ENCODE results near the gene RAB17. TPM values are rescaled to one million over a fixed set of nuclear protein-coding genes. Genes with fewer than 3 reads are reported as not detected.

Gene RAB17
- polyA plus RNA-seq (2012; ENCODE audit: missing spikeins) = 2.4 TPM

DNA sequence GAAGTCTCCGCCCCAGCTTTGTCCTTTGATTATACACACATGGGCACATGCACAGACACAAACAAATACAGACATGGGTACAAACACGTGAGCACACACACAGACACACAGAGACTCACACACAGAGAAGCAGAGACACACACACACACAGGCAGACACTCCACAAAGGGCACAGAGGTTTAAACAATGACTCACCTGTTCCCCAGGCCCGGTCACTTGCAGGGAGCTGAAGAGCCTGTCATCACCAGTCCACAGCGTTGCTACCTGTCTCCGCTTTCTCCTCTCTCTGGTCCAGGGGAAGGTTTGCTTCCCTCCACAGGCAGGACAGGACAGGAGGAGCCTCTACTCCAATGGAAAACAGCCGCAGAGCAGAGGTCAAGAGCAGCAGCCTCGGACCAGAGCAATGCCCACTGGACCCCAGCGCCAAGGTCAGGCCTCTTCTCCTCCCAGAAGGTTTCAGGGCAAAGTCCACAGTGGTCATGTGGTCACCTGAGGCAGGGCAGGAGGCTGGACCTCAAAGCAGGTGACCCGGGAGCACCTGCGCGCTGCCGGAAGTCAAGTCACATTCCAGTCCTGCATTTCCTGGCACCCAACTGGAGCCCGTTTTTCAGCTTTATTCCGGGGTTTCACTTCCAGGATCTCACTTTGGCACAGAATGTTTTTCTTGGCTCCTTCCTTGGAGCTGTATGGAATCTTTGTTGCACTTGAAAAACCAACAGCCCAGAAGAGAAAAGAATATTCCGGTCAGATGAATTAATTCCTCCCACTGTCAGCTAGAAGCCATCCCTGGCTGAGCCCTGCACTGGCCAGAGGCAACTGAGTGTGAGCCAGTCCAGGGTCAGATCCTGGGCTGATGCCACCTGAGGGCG is at the start of gene RAB17:
Gene RAB17, minus strand, starts transcription at position 463 of the 869 bp plus-strand sequence. CDS start 4,580 bp downstream, outside the sequence.
- TF ChIP-seq POLR2A (IDR thresholded peaks at IDR 0.05; ENCODE audit: low read depth, low read length) = no peak
- TF ChIP-seq POLR2AphosphoS5 (IDR thresholded peaks at IDR 0.05; ENCODE audit: low read depth, low read length) = no peak
- TF ChIP-seq TAF1 (IDR thresholded peaks at IDR 0.05; ENCODE audit: borderline replicate concordance, low read depth, low read length) = no peak
- DNase-seq (ENCODE audit: insufficient read length) (no peak), FAIRE-seq (no peak)

GRCh38 chr2:237639836-237640220 is 49.3 kb upstream of the RAB17 start:
- FAIRE-seq (no peak), DNase-seq (ENCODE audit: insufficient read length) (no peak)
- no peak for TF ChIP-seq POLR2AphosphoS5 (IDR thresholded peaks at IDR 0.05; ENCODE audit: low read depth, low read length)
- no peak for TF ChIP-seq TAF1 (IDR thresholded peaks at IDR 0.05; ENCODE audit: borderline replicate concordance, low read depth, low read length)
- TF ChIP-seq POLR2A (IDR thresholded peaks at IDR 0.05; ENCODE audit: low read depth, low read length) = no peak

GRCh38 chr2:237639052-237639835 is 48.7 kb upstream of the RAB17 start:
- no peak for TF ChIP-seq TAF1 (IDR thresholded peaks at IDR 0.05; ENCODE audit: borderline replicate concordance, low read depth, low read length)
- TF ChIP-seq POLR2A (IDR thresholded peaks at IDR 0.05; ENCODE audit: low read depth, low read length) = no peak
- no peak for TF ChIP-seq POLR2AphosphoS5 (IDR thresholded peaks at IDR 0.05; ENCODE audit: low read depth, low read length)
- DNase-seq (ENCODE audit: insufficient read length) (no peak), FAIRE-seq (no peak)

GRCh38 chr2:237638176-237638575 is 47.6 kb upstream of the RAB17 start:
- no peak for FAIRE-seq
- TF ChIP-seq TAF1 (IDR thresholded peaks at IDR 0.05; ENCODE audit: borderline replicate concordance, low read depth, low read length) (no peak), POLR2A (IDR thresholded peaks at IDR 0.05; ENCODE audit: low read depth, low read length) (no peak), POLR2AphosphoS5 (IDR thresholded peaks at IDR 0.05; ENCODE audit: low read depth, low read length) (no peak)
- DNase-seq (ENCODE audit: insufficient read length) = no peak

DNA sequence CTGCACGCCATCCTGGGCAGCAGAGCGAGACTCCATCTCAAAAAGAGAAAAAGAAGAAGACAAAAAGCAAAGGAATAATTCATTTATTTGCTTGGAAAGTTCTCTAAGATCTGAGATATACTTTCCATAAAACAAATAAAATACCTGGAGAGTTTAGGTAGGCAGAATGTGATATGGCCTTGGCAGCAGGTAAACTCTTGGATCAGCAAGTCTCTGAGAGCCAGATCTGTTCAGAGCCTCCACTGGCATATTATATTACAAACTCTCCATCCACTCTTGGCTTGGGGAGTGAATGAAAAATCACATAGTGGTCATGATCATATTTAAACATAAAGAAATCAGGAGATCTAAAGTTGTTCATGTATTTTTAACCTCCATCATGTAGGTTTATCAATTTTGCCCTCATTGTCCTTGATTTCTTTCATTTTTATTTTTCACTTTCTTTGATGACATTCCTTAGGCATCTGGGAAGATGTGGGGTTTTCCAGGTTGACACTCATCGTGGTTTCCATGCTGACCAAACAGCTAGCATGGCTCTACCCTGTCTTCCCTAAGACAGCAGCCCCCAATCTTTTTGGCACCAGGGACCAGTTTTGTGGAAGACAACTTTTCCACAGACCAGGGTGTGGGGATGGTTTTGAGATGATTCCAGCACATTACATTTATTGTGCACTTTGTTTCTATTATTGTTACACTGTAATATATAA is 47.0 kb upstream of the RAB17 start:
- FAIRE-seq (no peak), DNase-seq (ENCODE audit: insufficient read length) (no peak)
- TF ChIP-seq TAF1 (IDR thresholded peaks at IDR 0.05; ENCODE audit: borderline replicate concordance, low read depth, low read length) = no peak
- no peak for TF ChIP-seq POLR2A (IDR thresholded peaks at IDR 0.05; ENCODE audit: low read depth, low read length)

DNA sequence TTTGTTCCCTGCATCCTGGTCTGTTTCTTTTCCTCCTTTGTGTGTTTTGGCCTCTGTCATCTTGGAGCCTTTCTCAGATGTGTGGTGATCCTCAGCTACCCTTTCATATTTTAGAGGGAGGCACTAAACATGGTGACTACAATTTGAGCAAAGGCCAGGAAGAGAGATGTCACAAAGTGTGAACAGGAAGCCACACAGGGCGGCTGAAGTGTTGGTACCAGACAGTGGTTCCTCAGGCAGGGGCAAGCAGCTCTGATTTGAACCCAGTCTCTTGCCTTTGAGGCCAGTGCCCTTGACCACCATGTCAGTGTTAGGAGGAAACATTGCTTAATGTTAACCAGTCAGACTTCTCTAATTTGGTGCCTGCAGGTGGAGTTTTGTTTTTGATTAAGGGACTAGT is 46.0 kb upstream of the RAB17 start:
- no peak for DNase-seq (ENCODE audit: insufficient read length)
- TF ChIP-seq TAF1 (IDR thresholded peaks at IDR 0.05; ENCODE audit: borderline replicate concordance, low read depth, low read length) (no peak), POLR2A (IDR thresholded peaks at IDR 0.05; ENCODE audit: low read depth, low read length) (no peak)
- no peak for FAIRE-seq

- DNase-seq (ENCODE audit: insufficient read length) (no peak), FAIRE-seq (no peak)
- TF ChIP-seq POLR2AphosphoS5 (IDR thresholded peaks at IDR 0.05; ENCODE audit: low read depth, low read length) (no peak), POLR2A (IDR thresholded peaks at IDR 0.05; ENCODE audit: low read depth, low read length) (no peak), TAF1 (IDR thresholded peaks at IDR 0.05; ENCODE audit: borderline replicate concordance, low read depth, low read length) (no peak)
These were observed 42.6 kb upstream of the RAB17 start for GRCh38 chr2:237633061-237633561.

DNA sequence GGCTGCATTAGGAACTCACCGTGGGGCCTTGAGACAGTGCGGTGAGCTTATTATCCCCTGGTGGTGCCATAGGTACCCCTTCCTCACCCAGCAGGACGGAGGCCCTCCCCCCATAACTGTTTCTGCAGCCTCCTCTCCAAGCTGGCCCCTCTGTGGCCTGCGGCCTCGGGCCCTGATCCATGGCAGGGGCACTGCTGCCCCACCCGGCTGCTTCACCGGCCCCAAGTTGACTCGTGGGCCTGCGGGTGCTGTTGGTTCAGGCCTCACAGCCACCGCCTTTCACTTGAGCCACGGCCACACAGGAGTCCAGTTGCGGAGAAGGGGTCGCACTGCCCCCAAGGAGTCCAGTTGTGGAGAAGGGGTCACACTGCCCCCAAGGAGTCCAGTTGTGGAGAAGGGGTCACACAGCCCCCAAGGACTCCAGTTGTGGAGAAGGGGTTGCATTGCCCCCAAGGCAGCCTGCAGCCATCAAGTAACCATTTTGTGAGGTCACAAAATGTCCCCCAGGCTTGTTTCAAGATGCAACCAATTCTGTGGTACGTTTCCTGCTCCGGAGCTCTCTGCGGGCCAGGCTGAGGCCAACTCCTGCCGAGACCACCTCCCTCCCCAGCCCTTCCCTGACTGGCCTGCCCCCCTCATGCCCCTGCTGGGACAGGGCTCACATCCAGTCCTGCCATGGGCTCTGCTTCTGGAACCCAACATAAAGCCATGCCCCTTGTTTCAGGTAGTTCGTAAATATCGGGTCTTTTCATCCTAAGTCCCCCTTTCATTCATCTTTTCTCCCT is 41.5 kb upstream of the RAB17 start:
- DNase-seq (ENCODE audit: insufficient read length) = no peak
- FAIRE-seq = no peak
- TF ChIP-seq POLR2AphosphoS5 (IDR thresholded peaks at IDR 0.05; ENCODE audit: low read depth, low read length) = no peak
- no peak for TF ChIP-seq POLR2A (IDR thresholded peaks at IDR 0.05; ENCODE audit: low read depth, low read length)
- TF ChIP-seq TAF1 (IDR thresholded peaks at IDR 0.05; ENCODE audit: borderline replicate concordance, low read depth, low read length) = no peak

DNA sequence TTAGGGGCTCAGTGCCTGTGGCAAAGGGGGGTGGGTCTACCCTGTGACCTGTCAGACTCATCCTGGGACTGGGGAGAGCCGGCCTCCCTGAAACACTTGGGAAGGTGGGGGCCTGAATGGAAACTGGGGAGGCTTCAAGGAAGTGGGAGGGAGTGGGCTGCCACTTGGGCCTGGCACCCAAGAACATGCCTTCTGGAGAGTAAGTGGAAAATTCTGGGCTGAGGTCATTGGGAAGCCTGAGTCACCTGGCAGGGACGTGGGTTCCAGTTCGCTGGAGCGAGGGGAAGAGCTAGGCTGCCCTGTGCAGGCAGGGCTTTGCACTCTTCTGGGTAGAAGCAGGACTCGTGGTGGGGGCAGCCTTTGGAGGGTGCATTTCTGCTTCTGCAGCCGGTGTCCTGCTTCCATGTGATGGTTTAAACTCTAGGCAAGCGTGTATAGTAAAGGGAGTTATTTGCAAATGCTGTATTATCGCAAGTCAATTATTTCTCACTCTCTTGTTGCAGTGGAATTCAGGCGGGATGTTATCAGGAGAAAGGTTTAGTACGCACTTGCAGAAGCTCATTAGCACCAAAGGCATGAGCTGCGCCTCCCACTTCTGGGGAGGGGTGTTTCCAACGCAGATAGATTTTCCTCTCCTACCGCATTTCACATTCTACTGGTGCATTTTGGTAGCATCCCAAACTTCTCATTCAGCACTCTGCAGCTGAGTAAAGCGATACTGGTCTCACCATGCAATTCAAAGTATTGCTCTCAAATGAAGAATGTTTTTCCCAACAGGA is 40.7 kb upstream of the RAB17 start:
- FAIRE-seq (no peak), DNase-seq (ENCODE audit: insufficient read length) (no peak)
- TF ChIP-seq POLR2AphosphoS5 (IDR thresholded peaks at IDR 0.05; ENCODE audit: low read depth, low read length) (no peak), POLR2A (IDR thresholded peaks at IDR 0.05; ENCODE audit: low read depth, low read length) (no peak), TAF1 (IDR thresholded peaks at IDR 0.05; ENCODE audit: borderline replicate concordance, low read depth, low read length) (no peak)
